ENCODE measurements around the gene RSPH9.

RSPH9 gene

DNA sequence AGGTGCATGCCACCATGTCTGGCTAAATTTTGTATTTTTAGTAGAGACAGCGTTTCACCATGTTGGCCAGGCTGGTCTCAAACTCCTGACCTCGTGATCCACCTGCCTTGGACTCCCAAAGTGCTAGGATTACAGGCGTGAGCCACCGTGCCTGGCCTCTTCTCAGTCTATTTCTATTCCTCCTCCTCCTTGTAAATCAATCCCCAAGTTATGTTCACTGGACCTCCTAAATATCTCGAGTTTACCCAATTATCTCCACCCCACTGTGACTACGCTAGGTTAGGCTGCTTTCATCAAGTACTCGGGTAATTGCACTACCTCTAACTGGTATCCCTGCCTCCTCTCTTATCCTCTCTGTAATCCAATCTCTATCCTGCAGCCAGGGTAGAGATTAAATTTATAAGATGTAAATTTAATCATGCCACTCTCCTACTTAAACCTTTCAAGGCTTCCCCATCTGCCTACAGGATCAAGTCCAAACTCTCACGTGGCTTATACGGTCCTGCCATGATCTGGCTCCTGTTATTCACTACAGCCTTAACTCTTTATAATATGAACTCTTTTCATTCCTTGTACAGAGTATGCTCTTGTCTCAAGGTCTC, 10.0 kb upstream of the RSPH9 start:
- TF ChIP-seq TAF1 (IDR thresholded peaks at IDR 0.05; ENCODE audit: borderline replicate concordance, insufficient read depth, low read length) (no peak), POLR2AphosphoS5 (IDR thresholded peaks at IDR 0.05; ENCODE audit: low read depth, low read length) (no peak), SIN3A (IDR thresholded peaks at IDR 0.05; ENCODE audit: borderline replicate concordance, insufficient read depth, low read length) (no peak), FOXP2 (optimal IDR thresholded peaks at IDR 0.05; ENCODE audit: borderline replicate concordance, extremely low read depth, extremely low read length, insufficient read depth) (no peak)
- TF ChIP-seq, protein P1, sequence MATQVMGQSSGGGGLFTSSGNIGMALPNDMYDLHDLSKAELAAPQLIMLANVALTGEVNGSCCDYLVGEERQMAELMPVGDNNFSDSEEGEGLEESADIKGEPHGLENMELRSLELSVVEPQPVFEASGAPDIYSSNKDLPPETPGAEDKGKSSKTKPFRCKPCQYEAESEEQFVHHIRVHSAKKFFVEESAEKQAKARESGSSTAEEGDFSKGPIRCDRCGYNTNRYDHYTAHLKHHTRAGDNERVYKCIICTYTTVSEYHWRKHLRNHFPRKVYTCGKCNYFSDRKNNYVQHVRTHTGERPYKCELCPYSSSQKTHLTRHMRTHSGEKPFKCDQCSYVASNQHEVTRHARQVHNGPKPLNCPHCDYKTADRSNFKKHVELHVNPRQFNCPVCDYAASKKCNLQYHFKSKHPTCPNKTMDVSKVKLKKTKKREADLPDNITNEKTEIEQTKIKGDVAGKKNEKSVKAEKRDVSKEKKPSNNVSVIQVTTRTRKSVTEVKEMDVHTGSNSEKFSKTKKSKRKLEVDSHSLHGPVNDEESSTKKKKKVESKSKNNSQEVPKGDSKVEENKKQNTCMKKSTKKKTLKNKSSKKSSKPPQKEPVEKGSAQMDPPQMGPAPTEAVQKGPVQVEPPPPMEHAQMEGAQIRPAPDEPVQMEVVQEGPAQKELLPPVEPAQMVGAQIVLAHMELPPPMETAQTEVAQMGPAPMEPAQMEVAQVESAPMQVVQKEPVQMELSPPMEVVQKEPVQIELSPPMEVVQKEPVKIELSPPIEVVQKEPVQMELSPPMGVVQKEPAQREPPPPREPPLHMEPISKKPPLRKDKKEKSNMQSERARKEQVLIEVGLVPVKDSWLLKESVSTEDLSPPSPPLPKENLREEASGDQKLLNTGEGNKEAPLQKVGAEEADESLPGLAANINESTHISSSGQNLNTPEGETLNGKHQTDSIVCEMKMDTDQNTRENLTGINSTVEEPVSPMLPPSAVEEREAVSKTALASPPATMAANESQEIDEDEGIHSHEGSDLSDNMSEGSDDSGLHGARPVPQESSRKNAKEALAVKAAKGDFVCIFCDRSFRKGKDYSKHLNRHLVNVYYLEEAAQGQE (IDR thresholded peaks at IDR 0.05; ENCODE audit: insufficient read depth in 1 of 2, low read depth in 2 of 2, low read length in 2 of 2) = no peak

DNA sequence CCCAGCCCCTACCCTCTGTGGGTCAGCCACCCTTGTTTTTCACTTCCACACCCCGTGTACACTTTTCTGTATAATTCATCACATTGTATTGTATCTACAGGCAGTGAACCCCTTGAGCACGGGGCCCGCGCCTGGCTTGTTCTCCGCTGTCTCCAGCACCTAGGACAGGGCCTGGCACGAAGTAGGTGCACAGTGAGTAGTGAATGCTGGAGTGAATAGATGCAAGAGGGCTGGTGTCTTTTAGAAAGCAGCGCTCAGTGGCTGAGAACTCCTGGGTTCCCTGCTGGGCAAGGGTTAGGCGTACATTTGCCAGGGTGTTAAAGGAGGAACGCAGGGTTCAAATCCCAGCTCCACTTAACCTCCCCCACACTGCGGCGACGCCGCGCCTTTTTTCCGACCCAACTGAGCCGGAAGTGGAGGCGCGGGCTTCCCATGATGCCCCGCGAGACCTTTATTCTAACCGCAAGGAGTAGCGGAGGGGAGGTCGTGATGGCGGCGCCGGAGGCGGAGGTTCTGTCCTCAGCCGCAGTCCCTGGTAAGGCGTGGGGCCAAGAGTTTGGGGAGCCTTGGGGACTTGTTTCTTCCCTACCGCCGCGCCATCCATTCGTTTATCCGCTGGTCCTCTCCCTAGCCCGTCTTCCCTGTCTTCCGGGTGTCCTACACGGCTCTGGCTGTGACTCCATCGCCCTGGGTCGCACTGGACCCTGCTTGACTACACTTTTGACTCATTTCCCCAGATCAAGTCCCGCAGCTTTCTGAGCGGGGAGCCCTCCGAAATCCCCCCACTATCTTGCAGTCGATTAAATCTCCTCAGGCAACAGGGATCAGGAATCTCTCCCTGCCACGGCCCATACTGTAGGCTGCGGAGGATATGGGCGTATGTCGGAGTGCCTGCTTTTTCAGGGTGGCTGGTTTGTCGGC, 9.2 kb upstream of the RSPH9 start, which contains the start of gene MAD2L1BP:
Gene MAD2L1BP, plus strand, starts transcription at position 454 of the 921 bp plus-strand sequence. Its CDS starts 36 bp downstream, at position 490.
- TF ChIP-seq TAF1 (IDR thresholded peaks at IDR 0.05; ENCODE audit: borderline replicate concordance, insufficient read depth, low read length) (peak; percentile 89; the same call in 1 of the 2 replicates), FOXP2 (optimal IDR thresholded peaks at IDR 0.05; ENCODE audit: borderline replicate concordance, extremely low read depth, extremely low read length, insufficient read depth) (peak; percentile 69), SIN3A (IDR thresholded peaks at IDR 0.05; ENCODE audit: borderline replicate concordance, insufficient read depth, low read length) (peak; percentile 87; the same call in 1 of the 2 replicates), POLR2AphosphoS5 (IDR thresholded peaks at IDR 0.05; ENCODE audit: low read depth, low read length) (peak; percentile 99)
- TF ChIP-seq, protein P1 (IDR thresholded peaks at IDR 0.05; ENCODE audit: insufficient read depth in 1 of 2, low read depth in 2 of 2, low read length in 2 of 2) = peak; percentile 86 to 94

DNA sequence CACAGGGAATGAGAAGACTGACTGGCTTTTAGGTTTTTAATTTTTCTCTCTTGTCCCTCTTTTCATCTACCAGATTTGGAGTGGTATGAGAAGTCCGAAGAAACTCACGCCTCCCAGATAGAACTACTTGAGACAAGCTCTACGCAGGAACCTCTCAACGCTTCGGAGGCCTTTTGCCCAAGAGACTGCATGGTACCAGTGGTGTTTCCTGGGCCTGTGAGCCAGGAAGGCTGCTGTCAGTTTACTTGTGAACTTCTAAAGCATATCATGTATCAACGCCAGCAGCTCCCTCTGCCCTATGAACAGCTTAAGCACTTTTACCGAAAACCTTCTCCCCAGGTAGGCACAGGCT, 8.6 kb upstream of the RSPH9 start:
- TF ChIP-seq SIN3A (IDR thresholded peaks at IDR 0.05; ENCODE audit: borderline replicate concordance, insufficient read depth, low read length) = no peak
- TF ChIP-seq FOXP2 (optimal IDR thresholded peaks at IDR 0.05; ENCODE audit: borderline replicate concordance, extremely low read depth, extremely low read length, insufficient read depth) = no peak
- TF ChIP-seq TAF1 (IDR thresholded peaks at IDR 0.05; ENCODE audit: borderline replicate concordance, insufficient read depth, low read length) = no peak
- TF ChIP-seq, protein P1 (IDR thresholded peaks at IDR 0.05; ENCODE audit: insufficient read depth in 1 of 2, low read depth in 2 of 2, low read length in 2 of 2) = no peak
- TF ChIP-seq POLR2AphosphoS5 (IDR thresholded peaks at IDR 0.05; ENCODE audit: low read depth, low read length) = no peak

DNA sequence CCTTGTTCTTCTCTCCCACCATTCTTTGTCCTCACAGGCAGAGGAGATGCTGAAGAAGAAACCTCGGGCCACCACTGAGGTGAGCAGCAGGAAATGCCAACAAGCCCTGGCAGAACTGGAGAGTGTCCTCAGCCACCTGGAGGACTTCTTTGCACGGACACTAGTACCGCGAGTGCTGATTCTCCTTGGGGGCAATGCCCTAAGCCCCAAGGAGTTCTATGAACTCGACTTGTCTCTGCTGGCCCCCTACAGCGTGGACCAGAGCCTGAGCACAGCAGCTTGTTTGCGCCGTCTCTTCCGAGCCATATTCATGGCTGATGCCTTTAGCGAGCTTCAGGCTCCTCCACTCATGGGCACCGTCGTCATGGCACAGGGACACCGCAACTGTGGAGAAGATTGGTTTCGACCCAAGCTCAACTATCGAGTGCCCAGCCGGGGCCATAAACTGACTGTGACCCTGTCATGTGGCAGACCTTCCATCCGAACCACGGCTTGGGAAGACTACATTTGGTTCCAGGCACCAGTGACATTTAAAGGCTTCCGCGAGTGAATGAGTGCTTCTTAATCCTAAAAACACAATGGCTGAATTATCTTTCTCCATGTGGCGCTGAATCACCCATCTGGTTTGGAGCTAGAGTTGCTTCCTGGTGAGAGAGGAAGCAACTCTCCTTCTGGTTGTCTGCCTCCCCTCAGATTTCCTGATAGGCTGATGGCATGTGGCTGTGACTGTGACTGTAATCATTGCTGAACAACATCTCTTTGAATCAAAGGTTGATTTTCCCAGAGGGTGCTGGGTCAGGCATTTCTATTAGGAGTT, 4.6 kb upstream of the RSPH9 start:
- no peak for TF ChIP-seq TAF1 (IDR thresholded peaks at IDR 0.05; ENCODE audit: borderline replicate concordance, insufficient read depth, low read length)
- TF ChIP-seq SIN3A (IDR thresholded peaks at IDR 0.05; ENCODE audit: borderline replicate concordance, insufficient read depth, low read length) = no peak
- no peak for TF ChIP-seq FOXP2 (optimal IDR thresholded peaks at IDR 0.05; ENCODE audit: borderline replicate concordance, extremely low read depth, extremely low read length, insufficient read depth)

DNA sequence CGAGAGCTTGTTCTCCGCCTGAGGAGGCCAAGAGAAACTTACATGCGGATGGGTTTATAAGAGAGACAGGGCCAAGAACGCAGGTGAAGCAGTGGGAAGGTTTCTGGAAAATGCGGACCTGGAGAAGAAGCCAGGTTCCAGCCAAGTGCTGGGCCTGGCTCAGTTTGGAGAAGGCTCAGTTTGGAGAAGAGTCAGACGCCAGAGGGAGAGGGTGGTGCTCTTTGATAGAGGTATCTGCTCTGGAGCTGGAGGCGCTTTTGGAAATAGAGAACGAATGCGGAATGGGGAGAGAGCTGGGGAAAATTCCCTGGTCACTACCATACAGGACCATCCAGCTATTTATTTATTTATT, 753 bp downstream of the RSPH9 start:
- TF ChIP-seq FOXP2 (optimal IDR thresholded peaks at IDR 0.05; ENCODE audit: borderline replicate concordance, extremely low read depth, extremely low read length, insufficient read depth) = no peak
